Right lobe of liver (tissue), 6 donors: Measurements from ENCODE around the gene PTPN13. TPM values are rescaled to one million over a fixed set of nuclear protein-coding genes. Genes with fewer than 3 reads are reported as not detected.

Source experiments
- ATAC-seq, 4 donors: fragments of 200-7000 bp; cut with Tn5 transposase; one replicate each; pipeline ENCODE4 v1.9.1; 2020; ENCODE audit warnings: mild to moderate bottlenecking in 4 of 4, moderate library complexity in 4 of 4
- DNase-seq, 3 donors: peaks; one replicate each; pipeline ENCODE4 v3.0.0-alpha.2; 2020
- H3K27ac ChIP-seq, 3 donors: fragments of 200-600 bp; one replicate each; pipeline ENCODE4 v1.8.0; 2022
- H3K27me3 ChIP-seq, 2 donors: fragments of 200-600 bp; one replicate each; pipeline ENCODE4 v1.8.0; 2022
- H3K36me3 ChIP-seq, 4 donors: fragments of 200-600 bp; sonication (generic) in 1 of 4; one replicate each; pipeline versions ENCODE4 v1.5.1 to v1.8.0; 2017 to 2022; ENCODE audit warnings: control low read depth in 1 of 4
- H3K4me1 ChIP-seq, 4 donors: fragments of 200-600 bp; sonication (generic) in 1 of 4; one replicate each; pipeline versions ENCODE4 v1.5.1 to v1.8.0; 2017 to 2022; ENCODE audit warnings: control low read depth in 1 of 4
- H3K4me3 ChIP-seq, 3 donors: fragments of 200-600 bp; one replicate each; pipeline ENCODE4 v1.8.0; 2022
- H3K9me3 ChIP-seq, 4 donors: fragments of 200-600 bp; sonication (generic) in 1 of 4; one replicate each; pipeline versions ENCODE4 v1.5.1 to v1.8.0; 2017 to 2022; ENCODE audit warnings: control low read depth in 1 of 4
- POLR2A ChIP-seq: fragments of 450-650 bp; IDR thresholded peaks from one replicate; pipeline ENCODE4 v1.6.1; 2017; ENCODE audit warnings: antibody characterized with exemption, mild to moderate bottlenecking
- WGBS: methylation state at CpG from one replicate; pipeline ENCODE4 v1.1.6; 2018; ENCODE audit warnings: low coverage, low lambda C conversion rate; ENCODE audit not compliant: insufficient coverage; ENCODE audit errors: missing lambda C conversion rate; 5-methylcytosine and 5-hydroxymethylcytosine counted together
- intact Hi-C, 2 donors: fragments of 100-400 bp; cut with DNase I; formaldehyde crosslinking; loops; one replicate each; pipeline versions ENCODE4 v1.11.2 to v1.14.1; 2022
- total RNA-seq, 6 experiments: library from RNA; depleted of rRNA in 2 of 6; stranded (reverse); fragments of >200 nt in 2 of 6; fragmentation: NEBNext Ultra II Directional in 3 of 6; extraction: Animal tissue kit (Norgen Biotek cat#: 25700) in 3 of 6; gene quantifications; one replicate each; pipeline versions ENCODE4 v1.1.0 to v1.2.4, GENCODE V29; 2016 to 2023
- TF ChIP-seq, protein P1 (sequence below), 4 donors: fragments of 200-600 bp in 3 of 4; fragments of 450-650 bp in 1 of 4; IDR thresholded peaks; one replicate each; pipeline versions ENCODE4 v1.5.1 to v1.8.0; 2016 to 2022; ENCODE audit warnings: antibody characterized with exemption in 4 of 4, mild to moderate bottlenecking in 2 of 4
- donor health status: DM: no; HTN: yes; CAD: no.
- donor health status: DM: no; HTN: no; CAD: no.
- donor health status: DM: no; HTN: no; CAD: no.
- donor health status: DM: no; HTN: yes; CAD: no.
- donor health status: DM: no; HTN: yes; CAD: no.

Gene PTPN13
- total RNA-seq, 6 experiments from 2014 or later, result 0.73 to 2.2 (median 1.0) TPM

DNA sequence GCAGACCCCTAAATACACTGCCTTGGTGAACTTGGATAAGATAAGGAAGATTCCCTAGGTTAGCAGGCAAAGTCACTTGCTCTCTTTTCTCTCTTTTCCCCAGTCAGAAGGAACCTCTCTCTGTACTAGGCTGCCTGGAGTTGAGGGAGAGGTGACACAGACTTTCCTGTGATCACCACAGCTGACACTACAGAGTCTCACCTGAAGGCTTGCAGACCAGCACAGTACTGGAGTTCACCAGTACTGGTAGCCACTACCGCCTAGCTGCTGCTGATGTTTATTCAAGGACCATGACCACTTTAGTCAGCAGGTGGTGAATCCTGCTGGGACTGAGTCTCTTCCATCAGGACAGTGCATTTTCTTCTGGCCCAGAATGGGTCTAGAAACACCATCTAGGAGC, 63.3 kb downstream of the PTPN13 start:
- intact Hi-C loops, result no loop called here
- Histone ChIP-seq H3K27ac (no peak overlapping the region), H3K4me1 (no peaks in the 10 kb centered on the region), H3K9me3 (peaks cover 0 to 14% (median 2%) of the 10 kb centered on the region in 4 donors), H3K36me3 (no peaks in the 10 kb centered on the region), H3K4me3 (no peak overlapping the region), H3K27me3 (no peaks in the 10 kb centered on the region)
- no CpG with 5 or more reads among the region's 1 CpG for whole genome bisulfite sequencing
- TF ChIP-seq, protein P1, sequence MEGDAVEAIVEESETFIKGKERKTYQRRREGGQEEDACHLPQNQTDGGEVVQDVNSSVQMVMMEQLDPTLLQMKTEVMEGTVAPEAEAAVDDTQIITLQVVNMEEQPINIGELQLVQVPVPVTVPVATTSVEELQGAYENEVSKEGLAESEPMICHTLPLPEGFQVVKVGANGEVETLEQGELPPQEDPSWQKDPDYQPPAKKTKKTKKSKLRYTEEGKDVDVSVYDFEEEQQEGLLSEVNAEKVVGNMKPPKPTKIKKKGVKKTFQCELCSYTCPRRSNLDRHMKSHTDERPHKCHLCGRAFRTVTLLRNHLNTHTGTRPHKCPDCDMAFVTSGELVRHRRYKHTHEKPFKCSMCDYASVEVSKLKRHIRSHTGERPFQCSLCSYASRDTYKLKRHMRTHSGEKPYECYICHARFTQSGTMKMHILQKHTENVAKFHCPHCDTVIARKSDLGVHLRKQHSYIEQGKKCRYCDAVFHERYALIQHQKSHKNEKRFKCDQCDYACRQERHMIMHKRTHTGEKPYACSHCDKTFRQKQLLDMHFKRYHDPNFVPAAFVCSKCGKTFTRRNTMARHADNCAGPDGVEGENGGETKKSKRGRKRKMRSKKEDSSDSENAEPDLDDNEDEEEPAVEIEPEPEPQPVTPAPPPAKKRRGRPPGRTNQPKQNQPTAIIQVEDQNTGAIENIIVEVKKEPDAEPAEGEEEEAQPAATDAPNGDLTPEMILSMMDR (IDR thresholded peaks at IDR 0.05), result no peak
- no peak for TF ChIP-seq POLR2A
- ATAC-seq, result no peak
- no peak for DNase-seq

- Histone ChIP-seq H3K9me3 (peaks cover 0 to 8% (median 1%) of the 10 kb centered on the region in 4 donors), H3K4me3 (no peak overlapping the region), H3K4me1 (no peaks in the 10 kb centered on the region), H3K27me3 (no peaks in the 10 kb centered on the region), H3K27ac (no peak overlapping the region), H3K36me3 (no peaks in the 10 kb centered on the region)
- ATAC-seq (no peak), DNase-seq (no peak)
- intact Hi-C loops, result no loop called here
- TF ChIP-seq POLR2A, result no peak
- TF ChIP-seq, protein P1 (IDR thresholded peaks at IDR 0.05), result no peak
- 40% methylated on average over 1 of the region's 3 CpGs for WGBS
Observed at GRCh38 chr4:86657910-86658309, 63.8 kb downstream of the PTPN13 start.

DNA sequence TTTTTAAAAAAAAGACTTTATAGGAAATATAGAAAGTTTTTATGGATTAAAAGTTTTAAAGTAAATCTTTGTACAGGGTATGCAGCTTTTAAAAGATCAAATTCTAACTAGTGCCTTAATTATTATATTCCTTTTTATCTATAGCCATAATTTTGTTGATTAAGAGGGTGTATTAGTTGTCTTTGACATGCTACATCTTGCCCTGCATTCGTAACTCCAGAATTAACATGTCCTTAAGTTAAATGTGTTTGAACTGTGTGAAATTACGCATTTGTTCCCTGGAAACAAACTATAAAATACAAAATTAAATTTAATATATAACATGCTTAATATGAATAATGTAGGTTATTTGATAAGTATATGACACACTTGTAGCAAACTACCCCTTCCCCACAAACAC, 66.3 kb downstream of the PTPN13 start:
- TF ChIP-seq, protein P1 (IDR thresholded peaks at IDR 0.05), result no peak
- no peak for TF ChIP-seq POLR2A
- intact Hi-C loops, result no loop called here

GRCh38 chr4:86661006-86661405, 66.9 kb downstream of the PTPN13 start:
- Histone ChIP-seq H3K4me1 (no peaks in the 10 kb centered on the region), H3K4me3 (no peak overlapping the region), H3K27me3 (no peaks in the 10 kb centered on the region), H3K9me3 (no peaks in the 10 kb centered on the region), H3K27ac (no peak overlapping the region), H3K36me3 (no peaks in the 10 kb centered on the region)
- DNase-seq (no peak), ATAC-seq (no peak)
- intact Hi-C loops, result no loop called here
- no peak for TF ChIP-seq POLR2A
- TF ChIP-seq, protein P1 (IDR thresholded peaks at IDR 0.05), result no peak

More for the DNA sequence above, 66.3 kb downstream of the PTPN13 start:
- DNase-seq (no peak), ATAC-seq (no peak)
- H3K27me3 ChIP-seq, result no peaks in the 10 kb centered on the region
- no peak overlapping the region for H3K4me3 ChIP-seq
- WGBS, result 42% methylated on average over 2 of the region's 2 CpGs
- no peaks in the 10 kb centered on the region for H3K4me1 ChIP-seq
- no peaks in the 10 kb centered on the region for H3K36me3 ChIP-seq
- no peak overlapping the region for H3K27ac ChIP-seq
- no peaks in the 10 kb centered on the region for H3K9me3 ChIP-seq

DNA sequence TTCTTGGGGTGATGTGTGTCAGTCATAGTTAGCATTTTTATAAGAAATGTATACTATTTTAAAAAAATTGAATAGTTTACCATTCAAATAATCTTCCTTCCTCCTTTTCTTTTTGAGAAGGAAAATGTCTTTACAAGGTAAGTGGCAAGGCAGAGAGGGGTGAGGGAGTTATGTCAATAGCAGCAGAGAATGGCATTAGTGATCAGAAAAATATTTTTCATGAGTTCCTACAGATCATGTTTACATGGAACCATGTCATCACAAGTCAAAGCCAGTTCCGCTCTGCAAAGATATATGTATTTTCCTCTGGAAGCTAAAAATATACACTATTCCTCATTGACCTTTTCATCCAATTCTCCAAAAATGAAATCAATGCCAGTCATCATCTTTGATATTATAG, 67.3 kb downstream of the PTPN13 start:
- ATAC-seq (no peak), DNase-seq (no peak)
- Histone ChIP-seq H3K4me1 (no peaks in the 10 kb centered on the region), H3K27ac (no peak overlapping the region), H3K36me3 (no peaks in the 10 kb centered on the region), H3K9me3 (no peaks in the 10 kb centered on the region), H3K4me3 (no peak overlapping the region), H3K27me3 (no peaks in the 10 kb centered on the region)
- intact Hi-C loops, result no loop called here
- TF ChIP-seq POLR2A, result no peak
- TF ChIP-seq, protein P1 (IDR thresholded peaks at IDR 0.05), result no peak
- 80% methylated on average over 1 of the region's 1 CpG for WGBS
